GM12801 (cell line): ENCODE data around the gene LTBP3.

Experiments used
- CTCF ChIP-seq: IDR thresholded peaks from one replicate; pipeline ENCODE4 v1.5.1; 2011; ENCODE audit warnings: control low read depth; ENCODE audit not compliant: insufficient read length; ENCODE audit errors: extremely low read depth

Gene LTBP3

GRCh38 chr11:65538915-65539743 is 19.0 kb downstream of the LTBP3 start:
- TF ChIP-seq CTCF, result no peak

GRCh38 chr11:65538232-65538914 is 19.8 kb downstream of the LTBP3 start:
- no peak for TF ChIP-seq CTCF

- TF ChIP-seq CTCF, result no peak
These were observed 20.4 kb downstream of the LTBP3 start for GRCh38 chr11:65537620-65538231.

- TF ChIP-seq CTCF, result no peak
These were observed 20.9 kb downstream of the LTBP3 start for GRCh38 chr11:65537296-65537597.

GRCh38 chr11:65536412-65537295 is 21.5 kb downstream of the LTBP3 start:
- TF ChIP-seq CTCF, result no peak

GRCh38 chr11:65535102-65535501 is 23.1 kb downstream of the LTBP3 start:
- no peak for TF ChIP-seq CTCF
